ENCODE results near the gene LRP2.
"Not testable (repeated sequence)": the region's sequence is repeated elsewhere in the genome, so short reads cannot be mapped to it uniquely, and the experiment has no call there.

Gene LRP2

DNA sequence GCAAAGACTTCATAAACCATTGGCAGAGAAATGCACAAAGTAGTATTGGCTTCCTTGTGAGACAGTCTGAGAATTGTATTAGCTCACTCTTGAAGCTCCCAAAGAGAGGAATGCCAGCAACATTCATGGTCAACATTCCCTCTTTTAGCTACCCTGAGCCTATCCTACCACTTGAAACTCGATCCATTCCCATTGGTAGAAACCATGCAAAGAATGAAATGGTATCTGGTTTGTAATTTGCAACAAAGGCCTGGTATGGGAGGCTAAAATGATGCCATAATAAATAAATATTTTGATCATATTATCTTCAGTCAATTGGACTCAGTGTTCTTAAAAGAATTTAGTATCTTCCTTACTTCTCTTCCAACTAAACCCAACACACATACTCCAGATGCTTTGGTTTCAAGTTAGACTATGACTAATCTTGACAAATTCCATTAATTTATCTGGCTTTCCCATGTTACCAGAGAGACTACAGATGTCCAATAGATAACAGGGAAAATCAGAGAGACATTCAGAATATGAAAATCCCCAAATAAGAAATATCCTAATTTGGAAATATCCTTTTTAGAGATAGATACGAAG, 190.1 kb downstream of the LRP2 start:
- no peak for DNase-seq

DNA sequence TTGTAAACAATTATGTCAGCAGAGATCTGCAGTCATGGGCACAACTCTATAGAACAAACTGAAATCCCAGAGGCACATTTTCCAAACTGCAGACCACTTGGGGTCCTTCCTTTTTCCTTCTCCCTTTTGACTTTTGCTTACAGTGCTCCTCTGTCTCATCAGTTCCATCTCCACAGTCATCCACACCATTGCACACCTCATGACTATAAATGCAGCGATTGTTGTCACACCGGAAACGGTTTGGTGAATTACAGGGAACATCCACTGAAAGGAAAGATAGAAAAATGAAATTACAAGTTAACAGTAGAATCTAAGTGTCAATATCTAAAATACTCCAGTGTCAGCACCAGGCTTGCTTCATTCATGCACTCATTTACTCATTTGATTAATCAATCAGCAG, 196.5 kb downstream of the LRP2 start:
- DNase-seq: no peak

- no peak for DNase-seq
Measured at GRCh38 chr2:169164311-169164710, 198.0 kb downstream of the LRP2 start.

DNA sequence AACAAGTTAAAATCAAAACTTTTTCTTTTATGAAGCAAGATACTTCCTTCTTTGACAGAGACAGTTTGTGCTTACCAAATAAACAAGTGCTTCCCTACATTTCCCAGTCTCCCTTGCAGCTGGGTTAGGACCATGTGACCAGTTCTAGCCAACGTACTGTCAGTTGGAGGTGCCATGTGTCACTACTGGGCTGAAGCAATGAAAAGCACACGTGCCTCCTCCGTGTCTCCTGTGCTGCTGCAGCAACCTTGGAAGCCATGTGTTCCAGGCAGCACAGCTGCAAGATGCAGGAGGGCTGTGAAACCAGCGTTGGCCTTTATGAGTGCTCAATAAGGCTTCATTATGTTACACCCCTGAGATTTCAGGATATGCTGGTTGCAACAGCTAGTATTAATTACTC, 199.7 kb downstream of the LRP2 start:
- DNase-seq: no peak

- DNase-seq: no peak
Measured at GRCh38 chr2:169160926-169161481, 201.3 kb downstream of the LRP2 start.

DNA sequence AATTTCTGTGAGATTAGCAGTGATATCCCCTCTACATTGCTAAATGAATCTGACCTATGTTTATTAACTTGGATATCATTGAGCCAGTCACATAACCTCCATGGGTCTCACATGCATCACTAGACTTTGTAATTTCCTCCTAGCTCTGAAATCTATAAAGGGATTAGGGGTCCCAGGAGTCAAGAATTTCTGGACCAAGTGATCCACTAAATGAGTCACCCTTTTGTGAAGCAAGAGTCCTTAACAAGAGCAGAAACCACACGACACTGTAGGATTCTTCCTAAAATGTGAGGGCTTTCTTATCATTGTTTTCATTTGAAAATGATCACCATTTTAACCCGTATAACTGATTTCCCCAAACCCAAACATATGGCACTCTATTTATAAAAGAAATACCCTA, 202.6 kb downstream of the LRP2 start:
- no peak for DNase-seq

DNA sequence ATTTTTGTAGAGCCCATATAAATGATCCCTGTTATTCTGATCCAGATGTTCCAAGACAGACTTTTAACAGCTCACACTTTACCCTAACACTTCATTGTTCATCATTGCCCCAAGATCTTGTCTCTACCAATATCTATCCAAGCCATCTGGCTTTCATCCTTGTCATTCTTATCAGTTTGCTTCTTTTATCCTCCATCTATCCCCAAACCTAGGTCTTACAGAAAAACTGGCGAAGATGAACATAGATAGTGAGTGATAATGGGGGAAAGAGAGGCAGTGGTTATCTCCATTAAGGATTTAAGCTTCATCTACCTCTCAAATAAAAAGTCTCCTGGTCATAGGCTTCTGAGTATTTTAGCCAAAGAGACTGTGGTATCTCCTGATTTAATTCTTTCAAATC, 203.5 kb downstream of the LRP2 start:
- DNase-seq: no peak

- no peak for DNase-seq
Measured at GRCh38 chr2:169146220-169146619, 216.1 kb downstream of the LRP2 start.

GRCh38 chr2:169143998-169144397, 218.3 kb downstream of the LRP2 start:
- no peak for DNase-seq

GRCh38 chr2:169141713-169142352, 220.5 kb downstream of the LRP2 start:
- DNase-seq: peak; percentile 46

DNA sequence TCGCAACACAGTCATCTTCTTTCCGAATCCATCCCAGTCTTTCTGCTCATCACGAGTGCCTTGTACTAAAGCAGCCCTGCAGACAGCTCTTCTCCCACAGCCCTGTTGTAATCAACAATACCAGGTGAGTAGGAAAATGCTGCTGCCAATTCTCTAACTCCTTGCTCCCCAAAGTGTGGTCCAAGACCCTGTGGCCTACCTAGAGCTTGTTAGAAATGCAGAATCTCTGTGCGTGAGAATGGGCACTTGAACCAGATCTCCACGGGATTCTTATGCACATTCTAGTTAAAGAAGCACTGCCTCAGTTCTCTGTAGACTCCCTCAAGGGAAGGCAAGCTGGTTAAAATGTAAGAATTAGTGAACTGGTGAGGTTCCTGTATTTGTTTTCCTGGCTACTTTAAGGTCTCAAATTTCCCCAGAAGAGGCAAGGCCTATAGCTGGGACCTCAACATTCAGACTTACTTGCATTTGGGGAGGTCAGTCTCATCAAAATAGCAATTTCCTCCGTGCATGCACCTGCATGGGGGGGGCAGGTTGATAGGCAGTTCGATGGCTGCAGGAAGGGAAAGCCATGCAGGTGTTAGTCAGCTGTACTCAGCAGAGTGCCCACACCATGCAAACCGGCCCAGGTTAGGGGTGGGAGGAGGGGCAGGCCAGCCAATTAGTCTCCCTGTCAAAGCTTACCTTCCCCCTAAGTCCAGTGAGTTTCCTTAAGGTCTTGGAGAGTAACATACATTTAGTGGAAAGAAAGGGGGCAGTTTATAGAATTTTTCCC, 222.2 kb downstream of the LRP2 start:
- no peak for DNase-seq

GRCh38 chr2:169139145-169139544, 223.2 kb downstream of the LRP2 start:
- DNase-seq: no peak

DNA sequence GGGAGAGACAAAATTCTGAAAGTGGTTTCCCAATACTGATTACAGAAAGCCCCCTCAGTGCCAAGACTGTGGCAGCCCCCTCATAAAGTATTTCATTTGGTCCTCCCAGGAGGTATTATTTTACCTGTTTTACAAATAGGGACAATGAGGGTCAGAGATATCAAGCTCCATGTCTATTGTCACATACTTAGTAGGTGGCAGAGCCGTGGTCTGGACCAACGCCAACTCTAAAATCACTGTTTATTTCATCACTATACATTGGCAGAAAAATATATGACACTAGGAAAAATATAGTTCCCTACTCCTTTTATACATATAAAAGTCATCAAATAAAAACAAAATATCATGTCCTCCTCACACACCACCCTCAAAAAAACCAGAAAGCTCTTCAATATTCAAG, 224.4 kb downstream of the LRP2 start:
- DNase-seq: no peak

DNA sequence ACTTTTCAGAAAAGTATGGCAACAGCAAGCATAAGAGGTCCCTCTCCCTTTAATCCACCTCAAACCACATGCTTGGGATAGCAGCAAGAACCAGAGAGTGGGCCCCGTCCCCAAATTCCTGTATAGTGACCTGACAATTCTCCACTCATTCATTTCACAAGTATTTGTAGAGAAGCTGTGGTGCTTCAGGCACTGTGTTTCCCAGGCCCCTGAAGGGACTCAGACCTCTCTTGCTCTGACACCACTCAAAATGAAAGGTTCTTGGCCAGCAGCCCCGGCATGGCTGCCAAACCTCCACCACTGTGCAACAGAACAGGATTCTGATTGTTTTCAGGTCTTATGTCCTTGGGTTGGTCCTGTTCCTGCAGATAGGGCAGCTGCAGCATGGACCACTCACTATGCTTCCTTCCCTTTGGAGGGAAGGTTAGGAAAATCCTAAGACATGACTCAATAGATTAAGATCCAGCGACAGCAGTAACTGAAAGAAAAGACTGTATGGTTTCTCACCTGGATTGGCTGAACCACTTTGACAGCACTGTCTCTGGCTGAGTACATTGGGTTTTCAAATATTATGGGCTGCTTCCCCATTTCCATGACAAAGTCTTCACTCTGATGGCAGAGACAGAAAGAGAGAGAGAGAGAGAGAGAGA, 225.3 kb downstream of the LRP2 start:
- DNase-seq: no peak

DNA sequence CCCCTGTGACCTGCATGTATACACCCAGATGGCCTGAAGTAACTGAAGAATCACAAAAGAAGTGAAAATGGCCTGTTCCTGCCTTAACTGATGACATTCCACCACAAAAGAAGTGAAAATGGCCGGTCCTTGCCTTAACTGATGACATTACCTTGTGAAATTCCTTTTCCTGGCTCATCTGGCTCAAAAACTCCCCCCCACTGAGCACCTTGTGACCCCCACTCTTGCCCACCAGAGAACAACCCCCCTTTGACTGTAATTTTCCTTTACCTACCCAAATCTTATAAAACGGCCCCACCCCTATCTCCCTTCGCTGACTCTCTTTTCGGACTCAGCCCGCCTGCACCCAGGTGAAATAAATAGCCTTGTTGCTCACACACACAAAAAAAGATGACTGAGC, 225.9 kb downstream of the LRP2 start:
- not testable (repeated sequence) for DNase-seq

GRCh38 chr2:169134272-169134671, 228.1 kb downstream of the LRP2 start:
- not testable (repeated sequence) for DNase-seq

DNA sequence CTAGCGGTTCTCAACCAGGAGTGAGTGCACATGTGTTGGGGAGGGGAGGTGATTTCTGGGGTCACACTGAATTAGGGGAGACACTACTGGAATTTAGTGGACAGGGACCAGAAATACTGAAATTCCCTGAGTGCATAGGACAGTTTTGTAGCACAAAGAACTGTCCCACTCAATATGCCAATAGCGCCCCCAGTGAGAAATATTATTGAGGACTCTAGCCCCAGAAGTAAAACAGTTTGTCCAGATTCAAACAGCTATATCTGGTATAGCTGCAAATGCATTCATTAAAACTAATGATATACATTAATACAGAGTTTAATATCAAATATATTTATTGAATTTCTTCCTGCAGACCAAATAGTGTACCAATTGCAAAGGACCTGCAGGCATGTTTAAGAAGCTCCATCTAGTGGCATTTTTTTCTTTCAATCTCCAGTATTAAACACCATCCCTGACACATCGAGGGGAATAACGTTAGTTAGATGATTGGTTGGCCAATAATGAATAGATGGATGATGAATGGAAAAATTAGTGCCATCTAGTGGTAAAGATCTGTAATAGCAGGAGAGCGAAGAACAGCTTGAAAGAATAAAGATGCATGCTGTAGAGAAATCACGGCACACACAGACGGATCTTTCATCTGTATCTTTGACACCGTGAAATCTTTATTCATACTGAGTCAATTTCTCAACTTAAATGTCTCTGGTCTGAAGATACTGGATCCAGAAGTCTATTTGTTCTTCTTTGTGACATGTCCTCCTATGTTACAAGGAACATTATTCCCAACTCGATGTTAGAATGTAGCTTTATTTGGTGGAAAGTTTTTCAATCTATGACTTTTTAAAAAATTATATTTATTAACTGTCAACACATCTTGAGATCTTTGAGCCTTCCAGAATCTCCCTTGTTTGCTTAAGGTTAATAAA, 230.5 kb downstream of the LRP2 start:
- no peak for DNase-seq

- no peak for DNase-seq
Measured at GRCh38 chr2:169129703-169130243, 232.6 kb downstream of the LRP2 start.

- DNase-seq: no peak
Measured at GRCh38 chr2:169119851-169120250, 242.5 kb downstream of the LRP2 start.

DNA sequence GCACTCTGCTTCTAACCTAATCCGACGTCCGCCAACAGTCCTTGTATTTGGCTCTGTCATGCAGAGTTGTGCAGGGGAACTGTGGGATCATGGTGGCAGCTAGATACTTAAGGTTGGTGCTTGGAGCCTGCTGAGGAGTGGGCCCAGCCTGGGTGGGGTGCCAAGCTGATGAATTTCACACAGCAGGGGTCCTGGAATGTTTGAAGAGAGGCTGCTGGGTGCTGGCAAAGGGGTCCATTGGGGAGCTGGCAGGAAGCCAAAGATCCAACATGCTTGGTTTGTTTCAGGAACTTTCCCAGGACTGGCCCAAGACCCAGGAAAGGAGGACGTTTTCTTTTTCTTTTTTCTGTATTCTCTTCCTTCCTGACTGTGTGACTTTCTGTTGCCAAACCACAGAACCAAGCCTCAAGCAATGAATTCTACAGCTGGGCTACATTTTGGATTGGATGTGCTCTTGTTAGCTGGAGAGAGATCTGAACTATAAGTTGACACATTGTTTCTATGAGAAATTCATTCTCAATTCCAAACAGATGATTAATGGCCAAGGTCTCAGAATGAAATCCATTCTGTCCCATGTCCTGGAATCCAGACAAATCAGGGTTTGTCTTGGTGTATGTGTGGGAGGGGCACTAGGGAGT, 243.1 kb downstream of the LRP2 start:
- DNase-seq: no peak

GRCh38 chr2:169118060-169118459, 244.3 kb downstream of the LRP2 start:
- no peak for DNase-seq

DNA sequence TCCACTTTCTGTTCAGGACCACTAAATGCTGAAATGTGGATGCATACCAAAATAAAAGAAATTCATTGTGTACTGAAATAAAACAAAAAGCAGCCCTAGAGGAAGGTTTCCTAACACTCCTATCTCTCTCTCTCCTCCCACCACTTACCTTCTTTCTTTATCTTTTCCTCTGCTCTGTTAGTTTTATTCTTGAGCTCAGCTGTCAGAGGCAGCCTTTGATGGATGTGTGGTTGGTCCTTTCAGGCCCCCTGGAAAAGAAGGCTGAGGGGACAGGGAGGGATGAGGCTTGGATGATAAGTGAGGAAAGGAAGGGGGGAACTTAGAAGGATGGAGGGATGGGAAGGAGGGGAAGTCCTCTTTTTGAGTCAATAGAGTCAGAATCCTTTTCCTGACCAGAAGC, 245.3 kb downstream of the LRP2 start:
- DNase-seq: no peak
